Stimulated activated CD8-positive, alpha-beta memory T cell treated with anti-CD3 and anti-CD28 coated beads, Interleukin-12 subunit alpha, Interleukin-12 subunit beta, amount 100 ng/mL, for 24 hours (primary cell): ENCODE results near the gene ADM2.

Experiments used
- DNase-seq: peaks from one replicate; pipeline ENCODE4 v3.0.0-alpha.2; 2020; ENCODE audit errors: extremely low read depth

ADM2 gene

GRCh38 chr22:50485221-50486131 lies 4.1 kb downstream of the ADM2 start:
- no peak for DNase-seq

GRCh38 chr22:50486561-50487289 lies 5.4 kb downstream of the ADM2 start, which contains the start of gene MIOX:
MIOX (plus strand) TSS chr22:50486859; CDS start chr22:50486898, 39 bp downstream.
- DNase-seq: no peak

DNA sequence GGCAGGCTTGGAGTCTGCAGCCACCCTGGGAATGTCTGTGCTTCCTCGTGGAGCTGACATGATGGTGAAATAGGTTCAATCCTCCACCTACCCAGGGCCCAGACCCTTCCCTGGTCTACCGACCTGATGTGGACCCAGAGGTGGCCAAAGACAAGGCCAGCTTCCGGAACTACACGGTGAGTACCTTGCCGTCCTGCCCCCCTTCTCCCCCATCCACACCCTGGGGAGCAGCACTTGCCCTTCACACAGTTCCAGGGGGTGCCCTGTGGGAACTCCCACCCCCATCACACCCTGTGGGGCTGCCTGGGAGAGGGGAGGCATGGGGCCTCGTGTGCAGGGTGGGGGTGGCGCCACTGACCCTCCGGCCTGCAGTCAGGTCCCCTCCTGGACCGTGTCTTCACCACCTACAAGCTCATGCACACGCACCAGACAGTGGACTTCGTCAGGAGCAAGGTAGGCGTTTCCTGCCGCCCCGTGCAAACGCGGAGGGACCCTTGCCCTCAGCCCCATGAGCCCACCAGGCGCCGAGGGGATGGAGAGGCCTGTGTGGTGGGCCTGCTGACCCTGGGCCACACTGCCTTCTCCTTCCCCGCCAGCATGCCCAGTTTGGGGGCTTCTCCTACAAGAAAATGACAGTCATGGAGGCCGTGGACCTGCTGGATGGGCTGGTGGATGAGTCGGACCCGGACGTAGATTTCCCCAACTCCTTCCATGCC lies 6.1 kb downstream of the ADM2 start:
- no peak for DNase-seq

GRCh38 chr22:50488006-50488677 lies 6.8 kb downstream of the ADM2 start:
- no peak for DNase-seq

- no peak for DNase-seq
These were observed 7.5 kb downstream of the ADM2 start for GRCh38 chr22:50488886-50489285.

GRCh38 chr22:50489363-50490243 lies 8.3 kb downstream of the ADM2 start:
- DNase-seq: no peak

- no peak for DNase-seq
These were observed 9.4 kb downstream of the ADM2 start for GRCh38 chr22:50490531-50491308.

- no peak for DNase-seq
These were observed 15.8 kb downstream of the ADM2 start for GRCh38 chr22:50497093-50497492.

DNA sequence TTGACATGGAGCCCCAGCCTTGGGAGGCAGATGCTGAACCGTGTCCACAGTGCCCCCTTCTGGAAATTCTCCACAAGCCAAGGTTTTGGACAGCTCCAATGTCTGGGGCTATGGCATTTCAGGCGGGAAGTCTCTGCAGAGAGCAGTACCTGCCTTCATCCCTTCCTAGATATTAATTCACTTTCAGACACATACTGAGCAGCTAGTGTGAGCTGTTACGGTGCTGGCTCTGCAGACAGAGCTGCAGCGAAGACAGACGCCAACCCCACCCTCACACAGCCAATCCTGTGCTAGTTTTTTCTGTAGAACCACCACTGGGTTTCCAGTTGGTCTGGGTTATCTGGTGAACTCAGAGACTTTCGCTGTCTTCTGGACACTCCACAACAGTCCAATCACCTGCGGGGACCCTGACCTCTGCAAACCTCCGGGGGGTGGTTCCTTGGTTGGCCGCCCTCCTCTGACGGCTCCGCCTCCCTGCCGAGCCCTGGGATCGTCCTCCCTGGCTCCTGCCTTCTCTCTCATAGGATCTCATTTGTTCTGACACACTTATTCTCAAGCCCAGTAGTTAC lies 17.1 kb downstream of the ADM2 start:
- DNase-seq: no peak

- no peak for DNase-seq
These were observed 19.1 kb downstream of the ADM2 start for GRCh38 chr22:50500452-50500851.

DNA sequence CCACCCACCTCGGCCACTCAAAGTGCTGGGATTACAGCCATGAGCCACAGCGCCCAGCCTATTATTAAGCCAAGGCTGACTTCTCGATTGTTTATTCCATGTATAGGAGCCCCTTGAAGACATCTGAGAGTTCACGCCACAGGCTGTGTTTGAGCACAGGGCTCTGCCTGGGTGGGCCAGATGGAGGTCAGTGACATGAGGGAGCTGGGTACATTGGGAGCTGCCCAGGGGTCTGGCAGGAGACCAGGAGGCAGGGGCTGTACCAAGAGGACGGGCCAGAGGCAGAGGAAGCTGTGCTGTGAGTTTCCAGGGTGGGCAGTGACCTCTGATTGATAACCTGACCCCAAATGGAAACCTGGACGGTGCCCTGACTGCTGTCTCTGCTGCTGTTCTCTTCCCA lies 20.8 kb downstream of the ADM2 start:
- DNase-seq: no peak

- no peak for DNase-seq
These were observed 21.5 kb downstream of the ADM2 start for GRCh38 chr22:50502628-50503474.

- DNase-seq: no peak
These were observed 22.3 kb downstream of the ADM2 start for GRCh38 chr22:50503475-50504145.

DNA sequence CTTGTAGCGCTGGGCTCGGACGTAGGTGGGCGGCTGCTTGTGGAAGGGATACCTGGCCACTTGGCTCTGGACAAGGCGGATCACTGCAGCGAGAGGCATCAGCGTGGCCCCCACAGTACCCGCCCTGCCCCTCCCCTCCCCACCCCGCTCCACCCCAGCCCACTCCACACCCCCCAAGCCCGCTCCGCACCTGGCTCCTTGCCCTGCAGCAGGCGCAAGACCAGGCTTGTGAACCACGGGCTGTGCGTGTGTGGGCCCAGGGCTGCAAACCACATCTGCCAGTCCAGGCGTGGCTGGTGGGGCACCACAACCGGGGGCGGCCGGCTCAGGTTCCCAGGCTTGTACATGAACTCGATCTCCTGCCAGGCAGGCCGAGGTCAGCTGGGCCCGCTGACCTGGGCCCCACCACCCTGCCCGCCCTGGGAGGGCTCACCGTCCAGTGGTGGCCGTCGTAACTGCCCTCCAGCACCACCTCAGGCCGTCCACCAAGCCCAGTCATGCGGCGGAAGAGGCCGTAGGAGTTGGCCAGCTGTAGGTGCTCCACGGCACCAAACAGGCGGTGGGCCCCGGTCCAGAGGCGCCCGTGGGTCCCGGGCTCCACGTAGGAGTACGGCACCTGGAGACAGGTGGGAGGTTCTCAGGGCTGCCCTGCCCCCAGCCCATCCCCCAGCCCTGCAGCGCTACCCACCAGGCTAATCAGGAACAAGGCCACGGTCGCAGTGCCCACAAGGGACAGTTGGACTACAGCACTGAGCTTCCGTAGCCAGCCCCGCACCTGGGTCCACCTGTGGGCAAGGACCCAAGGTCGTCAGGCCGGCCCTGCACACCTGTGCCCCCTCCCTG lies 23.2 kb downstream of the ADM2 start:
- no peak for DNase-seq

DNA sequence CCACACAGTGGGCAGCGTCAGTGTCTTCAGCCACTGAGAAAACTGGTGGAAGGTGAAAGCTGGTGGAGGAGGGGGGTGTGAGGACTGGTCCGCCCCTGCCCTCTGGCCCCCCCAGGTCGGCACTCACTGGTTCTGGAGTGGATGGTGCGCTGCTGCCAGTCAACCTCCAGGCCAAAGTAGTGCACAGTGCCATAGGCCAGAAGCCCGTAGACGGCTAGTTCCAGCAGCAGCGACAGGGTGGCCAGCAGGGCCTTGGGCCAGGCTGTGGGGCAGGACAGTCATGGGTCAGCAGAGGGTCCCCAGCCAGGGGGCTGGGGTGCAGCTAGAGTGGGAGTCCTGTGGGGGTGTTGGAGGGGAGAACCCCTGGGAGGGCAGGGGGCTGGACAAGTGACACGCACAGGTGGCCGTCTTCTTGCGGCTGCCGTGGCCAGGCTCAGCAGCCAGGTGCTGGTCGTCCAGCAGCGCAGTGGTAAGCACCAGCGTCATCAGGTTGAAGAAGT lies 24.0 kb downstream of the ADM2 start:
- no peak for DNase-seq

GRCh38 chr22:50505776-50506610 lies 24.6 kb downstream of the ADM2 start:
- no peak for DNase-seq
